AG04450 (cell line): Measurements from ENCODE around the gene AGAP3. TPM values are rescaled to one million over a fixed set of nuclear protein-coding genes. Genes with fewer than 3 reads are reported as not detected.

ENCODE experiments used
- CTCF ChIA-PET: fragments of 300-600, 350-600 bp; formaldehyde crosslinking; extraction: SDS; loops from one replicate; lab custom pipeline; 2022; ENCODE audit warnings: antibody characterized with exemption, inconsistent platforms; lab: Charles Lee
- POLR2A ChIA-PET: fragments of 350-600 bp; formaldehyde crosslinking; extraction: SDS; loops from one replicate; lab custom pipeline; 2021; ENCODE audit warnings: antibody characterized with exemption, inconsistent platforms; lab: Yijun Ruan, JAX
- DNase-seq: peaks from one replicate; pipeline ENCODE4 v3.0.0-alpha.2; 2011; ENCODE audit warnings: low read depth, low spot score
- H3K27ac ChIP-seq: one replicate; pipeline ENCODE4 v1.5.1; 2012; ENCODE audit warnings: low read depth, low read length, control low read depth
- H3K27me3 ChIP-seq: one replicate; pipeline ENCODE4 v1.6.0; 2012; ENCODE audit warnings: low read length; ENCODE audit not compliant: control insufficient read depth, insufficient read depth
- H3K4me3 ChIP-seq: 2 replicates; pipeline ENCODE4 v1.5.1; 2011; ENCODE audit warnings: mild to moderate bottlenecking, low read depth, low read length, control low read depth
- H3K9me3 ChIP-seq: 2 replicates; pipeline ENCODE4 v1.5.1; 2012; ENCODE audit warnings: low read length; ENCODE audit not compliant: control insufficient read depth, insufficient read depth
- polyA plus RNA-seq: library from polyadenylated mRNA; depleted of rRNA; stranded (reverse); fragments of >200 nt; gene quantifications from 2 replicates; pipeline ENCODE4 v1.2.3, GENCODE V29; 2011
- TF ChIP-seq, protein P1 (sequence below): IDR thresholded peaks from 2 replicates; pipeline ENCODE4 v1.5.1; 2011; ENCODE audit warnings: low read depth, low read length, control low read depth, inconsistent platforms

The AGAP3 gene
- polyA plus RNA-seq, 1 experiment, result 44.6 TPM

GRCh38 chr7:151068069-151068773, 18.1 kb upstream of the AGAP3 start:
- ChIA-PET CTCF (interaction anchor here (0.8 kb wide), 1 partner anchor 56 kb away, joined by 3 read pairs; no protein-coding TSS in a partner anchor), POLR2A (interaction anchor here (0.7 to 1.4 kb wide), 2 partner anchors 12 to 21 kb away, joined by 3 to 6 read pairs; partner anchors contain the start of gene FASTK)
- no peaks in the 10 kb centered on the region for H3K27me3 ChIP-seq
- no peak overlapping the region for H3K4me3 ChIP-seq
- H3K9me3 ChIP-seq, result no peaks in the 10 kb centered on the region; the same call in 1 of the 2 replicates
- TF ChIP-seq, protein P1, sequence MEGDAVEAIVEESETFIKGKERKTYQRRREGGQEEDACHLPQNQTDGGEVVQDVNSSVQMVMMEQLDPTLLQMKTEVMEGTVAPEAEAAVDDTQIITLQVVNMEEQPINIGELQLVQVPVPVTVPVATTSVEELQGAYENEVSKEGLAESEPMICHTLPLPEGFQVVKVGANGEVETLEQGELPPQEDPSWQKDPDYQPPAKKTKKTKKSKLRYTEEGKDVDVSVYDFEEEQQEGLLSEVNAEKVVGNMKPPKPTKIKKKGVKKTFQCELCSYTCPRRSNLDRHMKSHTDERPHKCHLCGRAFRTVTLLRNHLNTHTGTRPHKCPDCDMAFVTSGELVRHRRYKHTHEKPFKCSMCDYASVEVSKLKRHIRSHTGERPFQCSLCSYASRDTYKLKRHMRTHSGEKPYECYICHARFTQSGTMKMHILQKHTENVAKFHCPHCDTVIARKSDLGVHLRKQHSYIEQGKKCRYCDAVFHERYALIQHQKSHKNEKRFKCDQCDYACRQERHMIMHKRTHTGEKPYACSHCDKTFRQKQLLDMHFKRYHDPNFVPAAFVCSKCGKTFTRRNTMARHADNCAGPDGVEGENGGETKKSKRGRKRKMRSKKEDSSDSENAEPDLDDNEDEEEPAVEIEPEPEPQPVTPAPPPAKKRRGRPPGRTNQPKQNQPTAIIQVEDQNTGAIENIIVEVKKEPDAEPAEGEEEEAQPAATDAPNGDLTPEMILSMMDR, result no peak
- H3K27ac ChIP-seq, result peak overlapping the region; percentile 31
- no peak for DNase-seq

DNA sequence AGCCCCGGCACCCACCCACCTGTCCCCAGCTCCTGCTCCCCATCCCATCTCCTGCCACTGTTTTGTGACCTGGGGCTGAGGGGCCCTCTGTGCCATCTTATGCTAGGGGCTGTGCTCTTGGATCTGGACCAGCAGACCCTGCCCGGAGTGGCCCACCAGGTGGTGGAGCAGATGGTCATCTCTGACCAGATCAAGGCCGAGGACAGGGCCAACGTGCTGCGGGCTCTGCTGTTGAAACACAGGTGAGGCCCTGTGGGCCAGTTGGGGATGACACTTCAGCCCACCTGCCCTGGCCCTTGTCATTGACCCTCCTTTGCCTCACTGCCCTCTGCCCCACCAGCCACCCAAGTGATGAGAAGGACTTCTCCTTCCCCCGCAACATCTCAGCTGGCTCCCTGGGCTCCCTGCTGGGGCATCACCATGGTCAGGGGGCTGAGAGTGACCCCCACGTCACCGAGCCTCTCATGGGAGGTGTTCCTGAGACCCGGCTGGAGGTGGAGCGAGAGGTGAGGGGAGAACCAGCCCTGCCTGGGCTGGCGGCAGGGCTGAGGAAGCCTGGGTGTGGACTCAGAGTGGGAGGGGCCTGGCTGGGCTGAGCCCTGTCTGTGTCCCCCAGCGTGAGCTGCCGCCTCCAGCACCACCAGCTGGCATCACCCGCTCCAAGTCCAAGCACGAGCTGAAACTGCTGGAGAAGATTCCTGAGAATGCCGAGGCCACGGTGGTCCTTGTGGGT, 16.3 kb upstream of the AGAP3 start:
- ChIA-PET CTCF (interaction anchor here (0.6 kb wide), 1 partner anchor 96 kb away, joined by 3 read pairs; no protein-coding TSS in a partner anchor), POLR2A (no interaction called here)
- H3K27me3 ChIP-seq, result no peaks in the 10 kb centered on the region
- no peak overlapping the region for H3K27ac ChIP-seq
- TF ChIP-seq, protein P1, result no peak
- no peaks in the 10 kb centered on the region; the same call in 1 of the 2 replicates for H3K9me3 ChIP-seq
- no peak for DNase-seq
- H3K4me3 ChIP-seq, result no peak overlapping the region

GRCh38 chr7:151070574-151070960, 15.7 kb upstream of the AGAP3 start:
- ChIA-PET CTCF (no interaction called here), POLR2A (no interaction called here)
- Histone ChIP-seq H3K4me3 (no peak overlapping the region), H3K9me3 (no peaks in the 10 kb centered on the region; the same call in 1 of the 2 replicates), H3K27me3 (no peaks in the 10 kb centered on the region), H3K27ac (no peak overlapping the region)
- no peak for DNase-seq
- TF ChIP-seq, protein P1, result no peak

- Histone ChIP-seq H3K4me3 (no peak overlapping the region), H3K27me3 (no peaks in the 10 kb centered on the region), H3K9me3 (no peaks in the 10 kb centered on the region; the same call in 1 of the 2 replicates), H3K27ac (no peak overlapping the region)
- CTCF ChIA-PET, result interaction anchor here (0.5 kb wide), 1 partner anchor 82 kb away, joined by 3 read pairs; no protein-coding TSS in a partner anchor
- no peak for DNase-seq
- TF ChIP-seq, protein P1, result no peak
- POLR2A ChIA-PET, result interaction anchor here (1.3 kb wide), 1 partner anchor 10 kb away, joined by 6 read pairs; the partner anchor contains the start of gene FASTK
Observed at GRCh38 chr7:151071032-151071866, 15.0 kb upstream of the AGAP3 start.
